Measurements from ENCODE around the gene ATRNL1. TPM values are rescaled to one million over a fixed set of nuclear protein-coding genes. Genes with fewer than 3 reads are reported as not detected.

Gene ATRNL1
- total and polyA plus RNA-seq, 2 experiments from 2014 or later, result 4.8 to 29.7 TPM

DNA sequence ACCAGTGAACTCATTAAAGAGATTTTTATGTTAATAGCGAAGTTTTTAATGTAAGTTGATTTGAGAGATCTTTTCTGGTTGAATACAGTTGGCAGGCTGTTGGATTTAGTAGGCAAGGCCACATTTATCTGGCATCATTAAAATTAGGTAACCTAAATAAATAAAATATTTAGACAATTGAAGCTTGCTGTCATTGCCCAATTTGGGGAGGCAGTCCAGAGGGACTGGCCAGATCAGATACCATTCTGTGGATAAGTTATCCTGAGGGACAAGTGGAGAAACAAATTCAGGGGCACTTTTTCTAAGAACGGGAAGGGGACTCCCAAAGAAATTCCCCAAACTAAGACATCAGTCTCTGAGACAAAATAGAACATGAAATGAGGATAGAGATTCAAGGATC is 782.0 kb downstream of the ATRNL1 start (continued):
- TF ChIP-seq, protein P1, sequence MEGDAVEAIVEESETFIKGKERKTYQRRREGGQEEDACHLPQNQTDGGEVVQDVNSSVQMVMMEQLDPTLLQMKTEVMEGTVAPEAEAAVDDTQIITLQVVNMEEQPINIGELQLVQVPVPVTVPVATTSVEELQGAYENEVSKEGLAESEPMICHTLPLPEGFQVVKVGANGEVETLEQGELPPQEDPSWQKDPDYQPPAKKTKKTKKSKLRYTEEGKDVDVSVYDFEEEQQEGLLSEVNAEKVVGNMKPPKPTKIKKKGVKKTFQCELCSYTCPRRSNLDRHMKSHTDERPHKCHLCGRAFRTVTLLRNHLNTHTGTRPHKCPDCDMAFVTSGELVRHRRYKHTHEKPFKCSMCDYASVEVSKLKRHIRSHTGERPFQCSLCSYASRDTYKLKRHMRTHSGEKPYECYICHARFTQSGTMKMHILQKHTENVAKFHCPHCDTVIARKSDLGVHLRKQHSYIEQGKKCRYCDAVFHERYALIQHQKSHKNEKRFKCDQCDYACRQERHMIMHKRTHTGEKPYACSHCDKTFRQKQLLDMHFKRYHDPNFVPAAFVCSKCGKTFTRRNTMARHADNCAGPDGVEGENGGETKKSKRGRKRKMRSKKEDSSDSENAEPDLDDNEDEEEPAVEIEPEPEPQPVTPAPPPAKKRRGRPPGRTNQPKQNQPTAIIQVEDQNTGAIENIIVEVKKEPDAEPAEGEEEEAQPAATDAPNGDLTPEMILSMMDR (conservative IDR thresholded peaks at IDR 0.05; ENCODE audit: low read depth in 2 of 2), result no peak
- TF ChIP-seq POLR2AphosphoS5 (IDR thresholded peaks at IDR 0.05; ENCODE audit: low read depth) (no peak), ZNF114 (CRISPR knock-in tag; IDR thresholded peaks at IDR 0.05) (no peak), NANOG (IDR thresholded peaks at IDR 0.05; ENCODE audit: borderline replicate concordance) (no peak)
- TF ChIP-seq, protein P2, sequence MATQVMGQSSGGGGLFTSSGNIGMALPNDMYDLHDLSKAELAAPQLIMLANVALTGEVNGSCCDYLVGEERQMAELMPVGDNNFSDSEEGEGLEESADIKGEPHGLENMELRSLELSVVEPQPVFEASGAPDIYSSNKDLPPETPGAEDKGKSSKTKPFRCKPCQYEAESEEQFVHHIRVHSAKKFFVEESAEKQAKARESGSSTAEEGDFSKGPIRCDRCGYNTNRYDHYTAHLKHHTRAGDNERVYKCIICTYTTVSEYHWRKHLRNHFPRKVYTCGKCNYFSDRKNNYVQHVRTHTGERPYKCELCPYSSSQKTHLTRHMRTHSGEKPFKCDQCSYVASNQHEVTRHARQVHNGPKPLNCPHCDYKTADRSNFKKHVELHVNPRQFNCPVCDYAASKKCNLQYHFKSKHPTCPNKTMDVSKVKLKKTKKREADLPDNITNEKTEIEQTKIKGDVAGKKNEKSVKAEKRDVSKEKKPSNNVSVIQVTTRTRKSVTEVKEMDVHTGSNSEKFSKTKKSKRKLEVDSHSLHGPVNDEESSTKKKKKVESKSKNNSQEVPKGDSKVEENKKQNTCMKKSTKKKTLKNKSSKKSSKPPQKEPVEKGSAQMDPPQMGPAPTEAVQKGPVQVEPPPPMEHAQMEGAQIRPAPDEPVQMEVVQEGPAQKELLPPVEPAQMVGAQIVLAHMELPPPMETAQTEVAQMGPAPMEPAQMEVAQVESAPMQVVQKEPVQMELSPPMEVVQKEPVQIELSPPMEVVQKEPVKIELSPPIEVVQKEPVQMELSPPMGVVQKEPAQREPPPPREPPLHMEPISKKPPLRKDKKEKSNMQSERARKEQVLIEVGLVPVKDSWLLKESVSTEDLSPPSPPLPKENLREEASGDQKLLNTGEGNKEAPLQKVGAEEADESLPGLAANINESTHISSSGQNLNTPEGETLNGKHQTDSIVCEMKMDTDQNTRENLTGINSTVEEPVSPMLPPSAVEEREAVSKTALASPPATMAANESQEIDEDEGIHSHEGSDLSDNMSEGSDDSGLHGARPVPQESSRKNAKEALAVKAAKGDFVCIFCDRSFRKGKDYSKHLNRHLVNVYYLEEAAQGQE (IDR thresholded peaks at IDR 0.05; ENCODE audit: unreplicated experiment), result no peak

DNA sequence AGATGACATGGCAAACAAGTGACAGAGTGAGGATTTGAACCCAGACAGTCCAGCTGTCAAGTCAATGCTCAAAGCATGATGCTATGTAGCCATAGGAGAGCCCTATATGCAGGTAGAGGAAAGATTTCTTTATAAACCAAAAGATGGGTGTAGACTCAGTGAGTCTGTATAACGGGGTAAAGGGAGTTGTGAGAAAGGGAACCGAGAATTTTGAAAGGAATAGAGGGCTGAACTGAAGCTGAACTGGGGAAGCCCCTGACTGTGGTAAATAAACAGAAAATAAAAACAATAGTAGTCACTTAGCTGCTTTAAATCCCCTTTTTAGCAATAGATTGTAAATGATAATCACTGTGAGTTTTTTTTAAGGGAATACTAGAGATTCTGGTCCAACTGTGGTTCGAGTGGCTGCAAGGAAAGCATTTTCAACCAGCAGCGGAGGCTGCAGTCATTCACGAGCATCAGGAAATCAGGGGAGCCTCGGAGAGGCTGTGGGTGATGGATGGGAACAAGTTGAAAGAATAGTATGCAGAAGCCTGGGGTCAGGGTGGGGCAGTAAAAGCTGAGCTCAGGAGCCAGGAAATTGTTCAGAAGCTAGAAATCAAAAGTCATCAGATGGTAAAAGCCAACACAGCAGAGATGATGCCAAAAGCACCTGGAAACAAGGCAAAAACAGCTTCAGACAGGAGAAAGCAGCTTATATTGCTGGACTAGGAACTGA is 786.4 kb downstream of the ATRNL1 start:
- no peaks in the 10 kb centered on the region; the same call in 2 of the 3 replicates for H3K9me3 Mint-ChIP-seq
- TF ChIP-seq STAT1 (IDR thresholded peaks at IDR 0.05; ENCODE audit: unreplicated experiment) (no peak), POLR2AphosphoS5 (IDR thresholded peaks at IDR 0.05; ENCODE audit: low read depth) (no peak), ZNF114 (CRISPR knock-in tag; IDR thresholded peaks at IDR 0.05) (no peak)
- TF ChIP-seq, protein P1 (conservative IDR thresholded peaks at IDR 0.05; ENCODE audit: low read depth in 2 of 2), result no peak
- TF ChIP-seq, protein P3, sequence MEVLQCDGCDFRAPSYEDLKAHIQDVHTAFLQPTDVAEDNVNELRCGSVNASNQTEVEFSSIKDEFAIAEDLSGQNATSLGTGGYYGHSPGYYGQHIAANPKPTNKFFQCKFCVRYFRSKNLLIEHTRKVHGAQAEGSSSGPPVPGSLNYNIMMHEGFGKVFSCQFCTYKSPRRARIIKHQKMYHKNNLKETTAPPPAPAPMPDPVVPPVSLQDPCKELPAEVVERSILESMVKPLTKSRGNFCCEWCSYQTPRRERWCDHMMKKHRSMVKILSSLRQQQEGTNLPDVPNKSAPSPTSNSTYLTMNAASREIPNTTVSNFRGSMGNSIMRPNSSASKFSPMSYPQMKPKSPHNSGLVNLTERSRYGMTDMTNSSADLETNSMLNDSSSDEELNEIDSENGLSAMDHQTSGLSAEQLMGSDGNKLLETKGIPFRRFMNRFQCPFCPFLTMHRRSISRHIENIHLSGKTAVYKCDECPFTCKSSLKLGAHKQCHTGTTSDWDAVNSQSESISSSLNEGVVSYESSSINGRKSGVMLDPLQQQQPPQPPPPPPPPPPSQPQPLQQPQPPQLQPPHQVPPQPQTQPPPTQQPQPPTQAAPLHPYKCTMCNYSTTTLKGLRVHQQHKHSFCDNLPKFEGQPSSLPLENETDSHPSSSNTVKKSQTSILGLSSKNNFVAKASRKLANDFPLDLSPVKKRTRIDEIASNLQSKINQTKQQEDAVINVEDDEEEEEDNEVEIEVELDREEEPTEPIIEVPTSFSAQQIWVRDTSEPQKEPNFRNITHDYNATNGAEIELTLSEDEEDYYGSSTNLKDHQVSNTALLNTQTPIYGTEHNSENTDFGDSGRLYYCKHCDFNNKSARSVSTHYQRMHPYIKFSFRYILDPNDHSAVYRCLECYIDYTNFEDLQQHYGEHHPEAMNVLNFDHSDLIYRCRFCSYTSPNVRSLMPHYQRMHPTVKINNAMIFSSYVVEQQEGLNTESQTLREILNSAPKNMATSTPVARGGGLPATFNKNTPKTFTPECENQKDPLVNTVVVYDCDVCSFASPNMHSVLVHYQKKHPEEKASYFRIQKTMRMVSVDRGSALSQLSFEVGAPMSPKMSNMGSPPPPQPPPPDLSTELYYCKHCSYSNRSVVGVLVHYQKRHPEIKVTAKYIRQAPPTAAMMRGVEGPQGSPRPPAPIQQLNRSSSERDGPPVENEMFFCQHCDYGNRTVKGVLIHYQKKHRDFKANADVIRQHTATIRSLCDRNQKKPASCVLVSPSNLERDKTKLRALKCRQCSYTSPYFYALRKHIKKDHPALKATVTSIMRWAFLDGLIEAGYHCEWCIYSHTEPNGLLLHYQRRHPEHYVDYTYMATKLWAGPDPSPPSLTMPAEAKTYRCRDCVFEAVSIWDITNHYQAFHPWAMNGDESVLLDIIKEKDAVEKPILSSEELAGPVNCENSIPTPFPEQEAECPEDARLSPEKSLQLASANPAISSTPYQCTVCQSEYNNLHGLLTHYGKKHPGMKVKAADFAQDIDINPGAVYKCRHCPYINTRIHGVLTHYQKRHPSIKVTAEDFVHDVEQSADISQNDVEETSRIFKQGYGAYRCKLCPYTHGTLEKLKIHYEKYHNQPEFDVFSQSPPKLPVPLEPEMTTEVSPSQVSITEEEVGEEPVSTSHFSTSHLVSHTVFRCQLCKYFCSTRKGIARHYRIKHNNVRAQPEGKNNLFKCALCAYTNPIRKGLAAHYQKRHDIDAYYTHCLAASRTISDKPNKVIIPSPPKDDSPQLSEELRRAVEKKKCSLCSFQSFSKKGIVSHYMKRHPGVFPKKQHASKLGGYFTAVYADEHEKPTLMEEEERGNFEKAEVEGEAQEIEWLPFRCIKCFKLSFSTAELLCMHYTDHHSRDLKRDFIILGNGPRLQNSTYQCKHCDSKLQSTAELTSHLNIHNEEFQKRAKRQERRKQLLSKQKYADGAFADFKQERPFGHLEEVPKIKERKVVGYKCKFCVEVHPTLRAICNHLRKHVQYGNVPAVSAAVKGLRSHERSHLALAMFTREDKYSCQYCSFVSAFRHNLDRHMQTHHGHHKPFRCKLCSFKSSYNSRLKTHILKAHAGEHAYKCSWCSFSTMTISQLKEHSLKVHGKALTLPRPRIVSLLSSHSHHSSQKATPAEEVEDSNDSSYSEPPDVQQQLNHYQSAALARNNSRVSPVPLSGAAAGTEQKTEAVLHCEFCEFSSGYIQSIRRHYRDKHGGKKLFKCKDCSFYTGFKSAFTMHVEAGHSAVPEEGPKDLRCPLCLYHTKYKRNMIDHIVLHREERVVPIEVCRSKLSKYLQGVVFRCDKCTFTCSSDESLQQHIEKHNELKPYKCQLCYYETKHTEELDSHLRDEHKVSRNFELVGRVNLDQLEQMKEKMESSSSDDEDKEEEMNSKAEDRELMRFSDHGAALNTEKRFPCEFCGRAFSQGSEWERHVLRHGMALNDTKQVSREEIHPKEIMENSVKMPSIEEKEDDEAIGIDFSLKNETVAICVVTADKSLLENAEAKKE (CRISPR knock-in tag; IDR thresholded peaks at IDR 0.05), result no peak
- H3K27me3 Mint-ChIP-seq (ENCODE audit: insufficient read depth, low read depth, poor library complexity), result peaks cover 5% of the 10 kb centered on the region
- Histone ChIP-seq H3K9me2 (ENCODE audit: insufficient read depth) (no peaks in the 10 kb centered on the region), H3K27ac (ENCODE audit: low read depth) (no peak overlapping the region), H3K4me3 (no peak overlapping the region), H2AFZ (no peak overlapping the region), H4K20me1 (replicated peaks; ENCODE audit: insufficient read depth) (no peaks in the 10 kb centered on the region), H3K27me3 (ENCODE audit: insufficient read depth) (peaks cover 36% of the 10 kb centered on the region), H3K4me2 (no peak overlapping the region), H3F3A (replicated peaks; ENCODE audit: low read depth) (no peaks in the 10 kb centered on the region), H3K79me2 (replicated peaks; ENCODE audit: insufficient read depth) (no peaks in the 10 kb centered on the region), H3K4me1 (ENCODE audit: insufficient read depth) (peaks cover 7% of the 10 kb centered on the region; the same call in 1 of the 2 replicates), H3K36me3 (ENCODE audit: insufficient read depth) (no peaks in the 10 kb centered on the region)
- H3K36me3 Mint-ChIP-seq (ENCODE audit: low read depth), result no peaks in the 10 kb centered on the region
- ATAC-seq (no peak), DNase-seq (ENCODE audit: low spot score) (no peak)
- H3K4me1 Mint-ChIP-seq, result peaks cover 11% of the 10 kb centered on the region
- H3K27ac Mint-ChIP-seq, result no peak overlapping the region
- no peak overlapping the region for H3K4me3 Mint-ChIP-seq

Data from GM23338 (cell line).